Liver (tissue), 3 donors: ENCODE measurements around the gene FIG4.

Experiments used
- TAF1 ChIP-seq: conservative IDR thresholded peaks from 2 replicates; pipeline ENCODE4 v1.6.1; 2016; ENCODE audit warnings: antibody characterized with exemption, mild to moderate bottlenecking
- YY1 ChIP-seq: IDR thresholded peaks from 2 replicates; pipeline ENCODE4 v1.6.1; 2016; ENCODE audit warnings: antibody characterized with exemption, mild to moderate bottlenecking
- TF ChIP-seq, protein P1 (sequence below): fragments of 150-350 bp; IDR thresholded peaks from 2 replicates; pipeline ENCODE4 v1.5.1; 2017; ENCODE audit warnings: improper control_type of control experiment, low read depth, low read length; ENCODE audit not compliant: missing input control
- donor health status: healthy.
- donor health status: healthy.

DNA sequence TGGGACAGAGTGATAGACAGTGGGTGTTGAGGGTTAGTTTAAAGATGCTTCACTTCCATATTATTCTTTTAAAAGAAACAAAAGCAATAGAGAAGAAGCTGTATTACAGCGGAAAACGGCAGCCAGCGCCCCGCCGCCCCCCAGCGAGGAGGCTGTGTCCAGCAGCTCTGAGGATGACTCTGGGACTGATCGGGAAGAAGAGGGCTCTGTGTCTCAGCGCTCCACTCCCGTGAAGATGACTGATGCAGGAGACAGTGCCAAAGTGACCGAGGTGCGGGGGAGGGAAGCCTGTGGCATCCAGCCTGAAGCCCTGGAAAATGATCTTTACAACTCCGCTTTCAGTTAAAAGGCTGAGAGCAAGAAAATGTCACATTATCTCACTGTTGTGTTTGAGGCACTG, 100.2 kb downstream of the FIG4 start:
- no peak for TF ChIP-seq YY1
- TF ChIP-seq, protein P1, sequence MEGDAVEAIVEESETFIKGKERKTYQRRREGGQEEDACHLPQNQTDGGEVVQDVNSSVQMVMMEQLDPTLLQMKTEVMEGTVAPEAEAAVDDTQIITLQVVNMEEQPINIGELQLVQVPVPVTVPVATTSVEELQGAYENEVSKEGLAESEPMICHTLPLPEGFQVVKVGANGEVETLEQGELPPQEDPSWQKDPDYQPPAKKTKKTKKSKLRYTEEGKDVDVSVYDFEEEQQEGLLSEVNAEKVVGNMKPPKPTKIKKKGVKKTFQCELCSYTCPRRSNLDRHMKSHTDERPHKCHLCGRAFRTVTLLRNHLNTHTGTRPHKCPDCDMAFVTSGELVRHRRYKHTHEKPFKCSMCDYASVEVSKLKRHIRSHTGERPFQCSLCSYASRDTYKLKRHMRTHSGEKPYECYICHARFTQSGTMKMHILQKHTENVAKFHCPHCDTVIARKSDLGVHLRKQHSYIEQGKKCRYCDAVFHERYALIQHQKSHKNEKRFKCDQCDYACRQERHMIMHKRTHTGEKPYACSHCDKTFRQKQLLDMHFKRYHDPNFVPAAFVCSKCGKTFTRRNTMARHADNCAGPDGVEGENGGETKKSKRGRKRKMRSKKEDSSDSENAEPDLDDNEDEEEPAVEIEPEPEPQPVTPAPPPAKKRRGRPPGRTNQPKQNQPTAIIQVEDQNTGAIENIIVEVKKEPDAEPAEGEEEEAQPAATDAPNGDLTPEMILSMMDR, result no peak
- TF ChIP-seq TAF1, result no peak
